HK-2 (cell line): ENCODE data around the gene SORCS1.

Experiments
- DNase-seq: peaks from one replicate; pipeline ENCODE4 v3.0.0-alpha.2; 2018; ENCODE audit not compliant: unreplicated experiment

SORCS1 gene

GRCh38 chr10:106900016-106900652 lies 264.4 kb downstream of the SORCS1 start:
- no peak for DNase-seq

- no peak for DNase-seq
These were observed 266.1 kb downstream of the SORCS1 start for GRCh38 chr10:106898446-106898845.

- no peak for DNase-seq
These were observed 266.8 kb downstream of the SORCS1 start for GRCh38 chr10:106897719-106898118.

- no peak for DNase-seq
These were observed 269.8 kb downstream of the SORCS1 start for GRCh38 chr10:106894692-106895091.

- no peak for DNase-seq
These were observed 286.9 kb downstream of the SORCS1 start for GRCh38 chr10:106877574-106877973.

- no peak for DNase-seq
These were observed 290.0 kb downstream of the SORCS1 start for GRCh38 chr10:106874604-106874889.

GRCh38 chr10:106873770-106874603 lies 290.5 kb downstream of the SORCS1 start:
- DNase-seq = no peak

- DNase-seq = no peak
These were observed 292.3 kb downstream of the SORCS1 start for GRCh38 chr10:106872176-106872575.

GRCh38 chr10:106866244-106866845 lies 298.2 kb downstream of the SORCS1 start:
- DNase-seq = no peak

- no peak for DNase-seq
These were observed 300.5 kb downstream of the SORCS1 start for GRCh38 chr10:106864031-106864430.

GRCh38 chr10:106863549-106863948 lies 301.0 kb downstream of the SORCS1 start:
- no peak for DNase-seq

GRCh38 chr10:106859892-106860652 lies 304.4 kb downstream of the SORCS1 start:
- no peak for DNase-seq

GRCh38 chr10:106857728-106858127 lies 306.8 kb downstream of the SORCS1 start:
- DNase-seq = no peak

- DNase-seq = no peak
These were observed 307.3 kb downstream of the SORCS1 start for GRCh38 chr10:106857213-106857612.

GRCh38 chr10:106836933-106837663 lies 327.4 kb downstream of the SORCS1 start:
- no peak for DNase-seq

GRCh38 chr10:106832846-106833245 lies 331.7 kb downstream of the SORCS1 start:
- DNase-seq = no peak

- DNase-seq = no peak
These were observed 334.0 kb downstream of the SORCS1 start for GRCh38 chr10:106830471-106830870.

GRCh38 chr10:106830006-106830405 lies 334.5 kb downstream of the SORCS1 start:
- no peak for DNase-seq

- no peak for DNase-seq
These were observed 337.8 kb downstream of the SORCS1 start for GRCh38 chr10:106826716-106827115.

GRCh38 chr10:106825576-106826364 lies 338.7 kb downstream of the SORCS1 start:
- no peak for DNase-seq

- DNase-seq = no peak
These were observed 343.9 kb downstream of the SORCS1 start for GRCh38 chr10:106820579-106820978.
